Limb (tissue), 2 donors: ENCODE measurements around the gene NF2.

ENCODE experiments used
- DNase-seq, 2 donors: peaks; one replicate each; pipeline ENCODE4 v3.0.0-alpha.2; 2016; ENCODE audit errors: extremely low spot score in 2 of 2

Gene NF2

DNA sequence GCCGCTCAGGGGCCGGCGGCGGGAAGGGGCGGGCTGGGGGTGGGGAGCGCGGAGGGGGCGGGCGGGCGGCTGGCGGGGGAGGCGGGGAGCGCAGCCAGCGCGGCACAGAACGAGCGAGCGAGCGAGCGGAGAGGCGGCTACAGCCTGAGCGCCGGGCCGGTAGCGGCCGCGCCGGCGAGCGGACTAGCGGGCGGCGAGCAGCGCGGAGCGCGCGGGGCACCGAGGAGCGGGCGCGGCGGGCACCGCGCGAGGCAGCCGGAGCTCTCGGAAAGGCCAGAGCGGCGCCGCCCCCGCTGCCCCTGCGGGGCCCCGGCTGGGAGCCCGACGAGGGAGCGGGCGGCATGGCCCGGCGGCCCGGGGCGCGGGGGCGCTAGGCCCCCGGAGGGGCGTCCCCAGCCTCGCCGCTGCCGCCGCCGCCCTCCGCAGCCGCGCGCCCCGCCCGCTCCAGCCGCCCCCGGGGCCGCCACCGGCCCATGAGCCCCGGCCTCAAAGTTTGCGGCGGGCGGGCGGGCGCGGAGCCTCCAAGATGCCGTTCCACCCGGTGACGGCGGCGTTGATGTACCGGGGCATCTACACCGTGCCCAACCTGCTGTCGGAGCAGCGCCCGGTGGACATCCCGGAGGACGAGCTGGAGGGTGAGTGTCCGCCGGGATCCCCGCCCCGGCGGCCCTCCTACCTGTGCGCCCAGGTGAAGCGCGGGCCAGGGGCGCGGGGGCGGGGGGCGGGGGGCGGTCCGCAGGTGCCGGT lies 116.6 kb downstream of the NF2 start, which contains the start of gene CABP7:
Gene CABP7, plus strand, starts transcription at position 105 of the 747 bp plus-strand sequence. Its CDS starts 422 bp downstream, at position 527.
- DNase-seq = no peak

- DNase-seq = no peak
Observed at GRCh38 chr22:29720811-29721323, 117.4 kb downstream of the NF2 start.

GRCh38 chr22:29722151-29722550 lies 118.7 kb downstream of the NF2 start:
- DNase-seq = no peak

DNA sequence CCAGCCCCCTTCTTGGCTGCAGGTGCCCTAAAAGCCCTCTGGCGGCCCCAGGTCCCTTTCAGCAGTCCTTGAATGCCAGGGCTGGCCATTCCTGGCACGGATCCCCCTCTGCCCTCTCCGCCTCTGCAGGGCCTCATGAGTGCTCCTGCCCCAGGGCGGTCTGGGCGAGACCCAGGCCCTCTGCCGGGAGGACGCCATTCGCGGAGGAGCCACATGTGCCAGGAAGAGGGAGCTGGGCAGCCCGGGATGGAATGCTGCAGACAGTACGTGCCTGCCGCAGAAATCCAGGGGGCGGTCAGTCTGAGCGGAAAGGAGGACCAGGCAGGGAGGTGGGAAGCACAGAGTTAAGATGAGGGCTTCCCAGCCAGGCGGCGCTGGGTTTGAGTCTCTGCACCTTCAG lies 119.2 kb downstream of the NF2 start:
- DNase-seq = no peak

GRCh38 chr22:29723766-29724165 lies 120.3 kb downstream of the NF2 start:
- no peak for DNase-seq

GRCh38 chr22:29724843-29725242 lies 121.4 kb downstream of the NF2 start:
- no peak for DNase-seq

- no peak for DNase-seq
Observed at GRCh38 chr22:29726106-29726505, 122.7 kb downstream of the NF2 start.

- no peak for DNase-seq
Observed at GRCh38 chr22:29726512-29727130, 123.2 kb downstream of the NF2 start.

DNA sequence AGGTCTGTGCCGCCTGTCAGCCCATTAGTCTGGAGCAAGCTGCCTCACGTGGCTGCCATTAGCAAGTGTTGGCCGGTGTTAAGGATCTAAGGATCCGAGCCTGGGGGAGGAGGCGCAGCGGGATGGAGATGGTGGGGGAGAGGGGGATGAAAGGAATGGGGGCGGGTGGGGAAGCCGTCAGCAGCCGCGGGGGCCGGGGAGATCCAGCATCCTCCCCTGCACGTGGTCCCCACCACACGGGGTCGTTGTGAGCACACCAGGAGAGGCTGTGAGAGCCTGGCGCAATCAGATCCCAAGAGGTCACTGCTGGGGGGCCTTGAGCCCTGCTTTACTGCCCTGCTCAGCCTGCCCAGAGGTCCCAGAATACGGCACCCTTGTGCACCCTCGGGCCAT lies 123.7 kb downstream of the NF2 start:
- DNase-seq = peak in 1 of 2 donors; percentile 69

DNA sequence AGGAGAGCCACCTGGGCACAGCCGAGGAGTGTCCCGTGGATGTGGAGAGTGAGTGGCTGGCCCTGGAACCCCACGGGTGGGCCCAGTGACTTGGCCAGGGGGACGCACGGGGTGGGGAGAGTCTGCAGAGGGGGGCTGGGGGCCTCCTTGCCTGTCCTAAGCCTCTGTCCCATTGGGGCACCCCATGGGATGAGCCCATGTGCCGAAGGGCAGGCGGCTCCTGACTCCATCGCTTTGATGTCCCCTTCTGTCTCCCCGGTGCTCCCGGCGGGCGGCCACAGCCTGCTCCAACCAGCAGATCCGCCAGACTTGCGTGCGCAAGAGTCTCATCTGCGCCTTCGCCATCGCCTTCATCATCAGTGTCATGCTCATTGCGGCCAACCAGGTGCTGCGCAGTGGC lies 125.7 kb downstream of the NF2 start:
- DNase-seq = no peak

- DNase-seq = no peak
Observed at GRCh38 chr22:29731058-29731850, 127.8 kb downstream of the NF2 start.

DNA sequence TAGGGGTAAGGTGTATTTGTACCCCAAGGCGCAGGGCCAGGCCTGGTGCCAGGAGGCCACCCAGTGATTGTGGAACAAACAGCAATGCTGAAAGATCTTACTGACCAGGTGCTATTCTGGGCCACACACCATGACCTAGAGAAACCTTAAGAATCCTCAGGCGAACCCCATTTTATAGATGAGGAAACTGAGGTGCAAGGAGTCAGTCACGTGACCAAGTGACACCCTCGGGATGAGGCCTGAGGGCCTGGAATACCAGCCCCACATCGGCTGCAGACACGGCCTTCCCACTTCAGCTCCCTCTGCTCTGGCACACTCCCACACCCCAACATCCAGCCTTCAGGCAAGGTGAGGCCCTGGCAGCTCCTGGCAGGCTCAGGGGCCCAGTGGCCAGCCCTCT lies 129.4 kb downstream of the NF2 start:
- no peak for DNase-seq

DNA sequence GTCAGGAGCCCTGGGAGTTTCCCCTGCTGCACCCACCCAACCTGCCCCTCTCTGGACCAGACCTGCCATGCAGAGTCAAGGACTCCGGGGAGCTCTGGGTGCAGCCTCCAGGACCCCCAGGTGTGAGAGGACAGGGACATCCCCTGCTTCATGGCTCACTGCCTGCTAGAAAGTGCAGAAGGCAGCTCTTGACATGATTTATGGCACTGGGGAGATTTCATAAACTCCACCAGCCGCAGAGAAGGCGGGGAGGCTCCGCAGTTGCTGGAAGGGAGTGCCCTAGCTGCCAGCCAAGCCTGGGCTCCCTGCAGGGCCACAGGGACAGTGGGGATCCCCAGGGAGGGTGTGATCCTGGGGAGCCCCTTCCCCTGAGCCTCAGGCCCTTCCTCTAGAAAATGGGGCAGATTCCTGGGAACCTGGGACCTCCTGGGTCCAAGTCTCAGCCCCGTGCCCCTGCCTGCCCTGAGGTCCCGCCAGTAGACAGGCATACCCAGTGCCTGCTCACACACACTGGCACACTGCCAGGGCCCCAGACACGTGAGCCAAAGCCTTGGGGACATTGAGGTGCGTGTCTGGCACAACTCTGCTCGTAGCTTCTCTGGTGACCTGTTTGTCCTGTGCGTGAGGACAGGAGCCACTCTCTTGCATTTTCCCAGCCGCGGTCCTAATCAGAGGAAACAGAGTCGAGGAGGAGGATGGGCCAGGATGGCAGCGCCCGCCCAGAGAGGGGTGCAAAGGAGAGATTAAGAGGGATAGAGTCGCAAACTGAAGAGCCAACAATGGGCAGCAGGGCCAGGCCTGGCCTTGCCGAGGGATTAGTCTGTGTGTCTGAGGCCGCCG lies 130.1 kb downstream of the NF2 start:
- no peak for DNase-seq

DNA sequence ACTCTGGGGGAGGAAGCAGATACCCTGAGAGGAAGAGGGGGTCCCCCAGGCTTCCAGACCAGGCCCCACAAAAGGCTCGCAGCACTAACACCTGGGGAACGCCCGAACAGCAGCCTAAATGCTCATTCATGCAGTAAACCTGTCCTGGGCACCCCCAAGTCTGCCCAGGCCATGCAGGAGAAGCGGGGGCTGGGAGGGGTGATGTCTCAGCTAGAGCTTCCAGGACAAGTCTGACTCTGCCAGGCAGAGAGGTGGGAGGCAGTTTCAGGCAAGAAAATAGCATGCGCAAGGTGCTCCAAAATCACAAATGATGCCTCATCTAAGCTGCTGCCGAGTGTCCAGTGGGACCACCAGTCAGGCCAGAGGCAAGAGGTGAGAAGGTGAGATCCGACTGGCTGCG lies 131.0 kb downstream of the NF2 start:
- no peak for DNase-seq

- no peak for DNase-seq
Observed at GRCh38 chr22:29734838-29735237, 131.4 kb downstream of the NF2 start.

- no peak for DNase-seq
Observed at GRCh38 chr22:29735416-29735815, 132.0 kb downstream of the NF2 start.

DNA sequence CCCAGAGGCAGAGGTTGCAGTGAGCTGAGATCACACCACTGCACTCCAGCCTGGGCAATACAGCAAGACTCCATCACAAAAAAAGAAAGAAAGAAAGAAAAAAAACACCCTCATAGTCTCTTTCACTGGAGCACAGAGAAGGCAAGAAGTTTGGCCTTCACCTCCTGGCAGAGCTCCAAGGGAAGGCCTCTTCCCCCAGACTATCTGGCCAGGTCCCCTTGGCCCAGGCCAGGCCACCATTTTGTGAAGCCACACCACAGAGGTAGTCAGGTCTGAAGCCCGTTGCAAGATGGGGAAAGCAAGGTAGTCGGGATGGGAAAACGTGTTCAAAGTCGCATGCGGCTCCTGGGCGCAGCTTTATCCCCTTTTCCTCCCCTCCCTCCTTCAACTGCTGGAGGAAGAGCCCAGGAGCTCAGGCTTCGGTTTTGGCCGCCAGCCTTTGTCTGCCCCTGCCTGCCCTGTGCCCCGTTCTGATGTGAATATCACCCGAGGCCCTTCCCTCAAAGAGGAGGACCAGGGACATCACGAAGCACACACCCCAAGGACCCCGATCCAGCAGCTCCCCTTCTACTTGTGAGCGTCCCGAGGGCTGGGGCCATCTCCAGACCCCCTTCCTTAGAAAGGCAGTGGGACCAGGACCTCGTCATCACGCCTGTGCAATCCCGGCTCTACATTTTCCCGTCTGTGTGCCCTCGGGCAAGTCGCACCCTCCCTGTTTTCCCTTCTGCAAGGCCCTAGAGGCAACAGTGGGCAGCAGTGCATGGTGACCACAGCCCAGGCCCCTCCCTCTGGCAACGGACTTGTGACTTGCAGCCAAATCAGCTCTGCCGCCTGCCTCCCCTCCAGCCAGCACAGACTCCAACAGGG lies 134.1 kb downstream of the NF2 start:
- no peak for DNase-seq

- no peak for DNase-seq
Observed at GRCh38 chr22:29738118-29738815, 134.8 kb downstream of the NF2 start.

DNA sequence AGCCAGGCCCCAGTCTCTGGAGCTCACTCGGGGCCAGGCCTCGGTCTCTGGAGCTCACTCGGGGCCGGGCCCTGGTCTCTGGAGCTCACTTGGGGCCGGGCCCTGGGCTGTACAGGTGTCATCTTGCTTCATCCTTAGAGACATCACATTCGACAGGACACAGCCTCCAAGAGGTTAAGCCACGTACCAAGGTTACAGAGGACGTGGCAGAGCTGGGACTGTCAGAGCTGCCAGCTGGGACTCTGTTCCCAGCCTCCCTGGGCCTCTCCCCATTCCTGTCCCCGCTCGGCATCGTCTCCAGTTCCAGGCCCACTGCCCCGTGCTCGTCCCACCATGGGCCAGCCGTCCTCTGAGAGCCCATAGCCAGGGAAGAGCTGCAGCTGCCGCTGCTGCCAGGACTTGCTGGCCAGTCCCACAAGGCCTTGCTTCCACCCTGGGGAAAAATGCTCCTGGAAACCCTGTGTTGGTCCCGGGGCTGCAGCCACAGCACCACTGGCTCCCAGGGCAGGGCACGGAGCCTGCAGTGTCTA lies 136.0 kb downstream of the NF2 start:
- no peak for DNase-seq
